ENCODE data around the gene SMG9. TPM values are rescaled to one million over a fixed set of nuclear protein-coding genes. Genes with fewer than 3 reads are reported as not detected.

The SMG9 gene
- total RNA-seq, 1 experiment from 2014 or later = 25.7 TPM

- no peaks in the 10 kb centered on the region for H3K27me3 ChIP-seq
- H3K9me3 ChIP-seq (replicated peaks) = no peaks in the 10 kb centered on the region
- no peak overlapping the region for H3K4me3 ChIP-seq
- peaks cover 5% of the 10 kb centered on the region; the same call in 1 of the 2 replicates for H3K4me1 ChIP-seq
- H3K36me3 ChIP-seq = peaks cover 29% of the 10 kb centered on the region
- H3K27ac ChIP-seq = peak overlapping the region; percentile 14; the same call in 1 of the 2 replicates
- DNase-seq = no peak
Measured at GRCh38 chr19:43752287-43752875, 2.4 kb downstream of the SMG9 start.

GRCh38 chr19:43751466-43752220, 3.1 kb downstream of the SMG9 start:
- no peaks in the 10 kb centered on the region for H3K9me3 ChIP-seq (replicated peaks)
- H3K4me3 ChIP-seq = no peak overlapping the region
- peaks cover 5% of the 10 kb centered on the region; the same call in 1 of the 2 replicates for H3K4me1 ChIP-seq
- H3K36me3 ChIP-seq = peaks cover 29% of the 10 kb centered on the region
- no peaks in the 10 kb centered on the region for H3K27me3 ChIP-seq
- DNase-seq = no peak
- H3K27ac ChIP-seq = no peak overlapping the region

GRCh38 chr19:43749898-43750297, 4.9 kb downstream of the SMG9 start:
- peaks cover 32% of the 10 kb centered on the region for H3K36me3 ChIP-seq
- H3K4me1 ChIP-seq = peaks cover 5% of the 10 kb centered on the region; the same call in 1 of the 2 replicates
- no peaks in the 10 kb centered on the region for H3K9me3 ChIP-seq (replicated peaks)
- no peak overlapping the region for H3K4me3 ChIP-seq
- no peaks in the 10 kb centered on the region for H3K27me3 ChIP-seq
- H3K27ac ChIP-seq = no peak overlapping the region
- DNase-seq = no peak

DNA sequence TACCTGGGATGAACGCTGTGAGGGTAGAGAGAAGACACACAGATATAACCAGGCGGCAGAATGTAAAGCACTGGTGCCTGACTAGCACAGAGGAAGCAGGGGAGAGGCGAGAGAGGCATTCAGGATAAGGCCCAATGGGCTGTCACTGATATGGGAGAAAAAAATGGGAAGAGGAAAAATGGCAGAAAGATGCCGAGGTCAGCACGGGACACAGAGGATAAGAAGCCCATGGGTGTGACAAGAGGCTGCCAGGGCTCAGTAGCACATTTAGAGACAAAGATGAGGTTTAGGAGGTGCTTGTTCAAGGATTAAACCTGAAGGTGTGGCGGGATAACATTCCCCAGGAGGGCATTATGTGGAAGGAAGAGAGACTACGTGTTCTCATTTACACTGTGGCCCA, 5.6 kb downstream of the SMG9 start:
- DNase-seq = no peak
- Histone ChIP-seq H3K4me3 (no peak overlapping the region), H3K4me1 (peaks cover 5% of the 10 kb centered on the region; the same call in 1 of the 2 replicates), H3K9me3 (replicated peaks) (no peaks in the 10 kb centered on the region), H3K27me3 (no peaks in the 10 kb centered on the region), H3K27ac (no peak overlapping the region), H3K36me3 (peaks cover 36% of the 10 kb centered on the region)

GRCh38 chr19:43748685-43749084, 6.1 kb downstream of the SMG9 start:
- H3K27ac ChIP-seq = no peak overlapping the region
- H3K9me3 ChIP-seq (replicated peaks) = no peaks in the 10 kb centered on the region
- H3K36me3 ChIP-seq = peaks cover 40% of the 10 kb centered on the region
- no peak for DNase-seq
- H3K4me1 ChIP-seq = peaks cover 5% of the 10 kb centered on the region; the same call in 1 of the 2 replicates
- H3K27me3 ChIP-seq = no peaks in the 10 kb centered on the region
- H3K4me3 ChIP-seq = no peak overlapping the region

DNA sequence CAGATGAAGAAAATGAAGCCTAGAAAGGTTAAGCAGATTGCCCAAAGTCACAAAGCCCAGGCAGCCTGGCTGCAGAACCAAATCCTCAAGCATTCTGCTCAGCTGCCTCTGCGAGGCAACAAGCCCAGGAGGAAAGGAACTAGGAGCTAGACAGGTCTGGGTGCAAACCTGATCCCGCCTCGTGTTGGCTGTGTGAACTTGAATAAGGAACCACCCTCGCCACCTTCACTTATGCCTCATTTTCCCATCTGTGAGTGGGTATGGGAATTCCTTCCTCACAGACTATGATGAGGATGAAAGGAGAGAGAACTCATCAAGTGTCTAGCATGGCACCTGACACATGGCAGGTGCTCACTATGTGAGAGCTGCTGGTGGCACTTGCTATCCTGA, 6.6 kb downstream of the SMG9 start:
- Histone ChIP-seq H3K27ac (no peak overlapping the region), H3K36me3 (peaks cover 41% of the 10 kb centered on the region), H3K27me3 (no peaks in the 10 kb centered on the region), H3K4me1 (peaks cover 5% of the 10 kb centered on the region; the same call in 1 of the 2 replicates), H3K4me3 (no peak overlapping the region), H3K9me3 (replicated peaks) (no peaks in the 10 kb centered on the region)
- DNase-seq = no peak

DNA sequence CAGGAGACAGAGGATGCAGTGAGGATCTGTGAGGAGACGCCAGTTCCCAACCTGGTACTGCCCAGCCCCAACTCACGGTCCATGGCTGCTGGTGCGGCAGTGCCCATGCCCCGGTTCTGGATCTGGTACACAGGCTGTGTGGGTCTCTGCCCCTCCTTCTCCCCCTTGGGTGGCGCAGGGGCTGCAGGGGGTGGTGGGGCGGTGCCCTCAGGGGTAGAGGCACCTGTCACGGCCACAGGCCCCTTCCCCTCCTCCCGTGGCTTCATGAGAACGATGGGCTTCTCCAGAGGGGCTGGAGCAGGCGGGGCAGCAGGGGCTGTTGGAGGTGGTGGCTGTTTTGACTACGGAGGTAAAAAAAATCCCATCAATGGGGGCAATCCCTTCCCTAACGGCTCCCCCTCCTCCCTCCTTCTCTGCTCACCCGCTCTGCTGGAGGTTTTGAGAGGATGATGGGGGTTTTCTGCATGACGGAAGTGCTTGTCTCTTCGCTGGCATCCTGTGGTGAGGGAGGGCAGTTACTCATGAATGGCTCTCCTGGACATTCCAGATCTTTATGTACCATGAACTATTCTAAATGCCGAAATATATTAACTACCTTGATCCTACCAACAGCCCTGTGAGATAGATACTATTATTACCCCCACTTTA, 7.1 kb downstream of the SMG9 start:
- no peak for DNase-seq
- H3K27me3 ChIP-seq = no peaks in the 10 kb centered on the region
- H3K36me3 ChIP-seq = peaks cover 41% of the 10 kb centered on the region
- H3K27ac ChIP-seq = no peak overlapping the region
- peaks cover 5% of the 10 kb centered on the region; the same call in 1 of the 2 replicates for H3K4me1 ChIP-seq
- H3K9me3 ChIP-seq (replicated peaks) = no peaks in the 10 kb centered on the region
- H3K4me3 ChIP-seq = no peak overlapping the region

DNA sequence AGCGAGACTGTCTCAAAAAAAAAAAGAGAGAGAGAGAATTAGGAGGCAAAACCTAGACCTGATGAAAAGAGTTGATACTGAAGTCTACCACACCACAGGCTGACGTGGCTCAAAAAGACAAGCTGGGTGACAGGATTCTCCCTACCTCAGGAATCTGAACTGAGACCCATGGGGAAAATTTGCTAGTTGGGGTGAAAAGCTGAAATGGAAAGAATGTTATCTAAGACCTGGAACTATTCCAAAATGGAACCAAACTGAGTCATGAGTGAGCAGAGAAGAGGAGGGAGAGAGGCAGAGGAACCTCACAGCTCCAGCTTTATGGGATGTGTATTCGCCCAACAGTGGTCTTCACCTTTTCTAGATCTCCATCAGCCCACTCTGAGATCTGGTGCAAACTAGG, 11.7 kb downstream of the SMG9 start:
- Histone ChIP-seq H3K4me3 (no peak overlapping the region), H3K27ac (no peak overlapping the region), H3K36me3 (peaks cover 27% of the 10 kb centered on the region), H3K9me3 (replicated peaks) (no peaks in the 10 kb centered on the region), H3K4me1 (no peaks in the 10 kb centered on the region), H3K27me3 (no peaks in the 10 kb centered on the region)
- DNase-seq = no peak

GRCh38 chr19:43741075-43741825, 13.5 kb downstream of the SMG9 start:
- no peak overlapping the region for H3K27ac ChIP-seq
- no peak overlapping the region for H3K4me3 ChIP-seq
- no peak for DNase-seq
- H3K36me3 ChIP-seq = peaks cover 39% of the 10 kb centered on the region
- H3K9me3 ChIP-seq (replicated peaks) = no peaks in the 10 kb centered on the region
- H3K4me1 ChIP-seq = no peaks in the 10 kb centered on the region
- H3K27me3 ChIP-seq = no peaks in the 10 kb centered on the region

DNA sequence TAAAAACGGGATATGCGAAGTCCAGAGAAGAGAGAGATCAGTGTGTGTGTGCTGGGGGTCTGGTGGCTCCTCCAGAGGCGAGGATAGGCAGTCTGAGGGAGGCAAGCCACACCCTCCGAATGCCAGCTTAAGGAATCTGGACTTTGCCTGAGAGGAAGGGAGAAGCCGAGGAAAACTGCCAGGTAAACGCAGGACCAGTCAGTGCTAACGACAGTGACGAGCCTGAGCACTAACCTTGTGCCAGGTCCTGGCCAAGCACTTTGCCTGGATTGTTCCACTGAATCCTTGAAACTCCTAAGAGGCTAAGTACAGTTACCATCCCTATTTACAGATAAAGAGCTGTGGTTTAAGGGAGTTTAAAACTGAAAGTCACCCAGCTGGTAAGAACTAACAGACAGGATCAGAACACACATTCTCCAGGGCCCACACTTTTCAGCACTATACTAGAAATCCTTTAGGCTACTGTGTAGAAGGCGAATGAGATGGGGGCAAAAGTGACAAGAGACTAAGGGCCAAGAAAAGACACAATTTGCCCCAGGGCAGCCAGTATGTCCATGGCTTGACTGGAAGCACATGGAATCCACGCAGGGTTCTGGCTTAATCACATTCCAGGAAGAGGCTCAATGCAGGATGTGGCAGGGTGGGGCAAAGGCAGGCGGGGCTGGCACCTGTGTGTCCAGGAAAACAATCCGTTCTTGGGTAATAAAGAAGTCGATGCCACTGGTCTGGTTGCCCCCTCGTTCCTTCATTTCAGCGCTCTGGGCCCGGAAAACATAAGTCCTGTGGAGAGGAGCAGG, 15.1 kb downstream of the SMG9 start:
- Histone ChIP-seq H3K27me3 (no peaks in the 10 kb centered on the region), H3K4me1 (no peaks in the 10 kb centered on the region), H3K27ac (no peak overlapping the region), H3K36me3 (peaks cover 37% of the 10 kb centered on the region), H3K9me3 (replicated peaks) (no peaks in the 10 kb centered on the region), H3K4me3 (no peak overlapping the region)
- no peak for DNase-seq

DNA sequence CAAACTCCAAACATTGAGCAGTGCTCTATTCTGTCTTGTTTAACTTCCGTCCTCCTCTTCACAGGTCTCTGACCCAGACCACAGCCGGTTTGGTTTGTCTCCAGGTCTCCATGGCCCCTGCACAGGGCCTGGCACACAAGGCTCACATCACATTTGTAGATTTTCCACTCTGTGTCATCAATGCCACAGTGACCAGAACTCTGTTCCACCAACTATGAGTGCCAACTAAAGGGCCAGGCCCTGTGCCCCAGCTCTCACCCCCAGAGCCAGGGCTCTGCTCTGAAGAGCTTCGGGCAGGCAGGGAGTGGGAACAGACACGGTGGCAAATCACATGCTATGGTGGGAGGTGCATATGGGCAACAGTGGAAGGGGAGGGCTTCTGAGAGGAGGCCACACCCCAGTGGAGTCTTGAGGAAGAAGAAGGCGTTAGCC, 16.0 kb downstream of the SMG9 start:
- Histone ChIP-seq H3K4me3 (no peak overlapping the region), H3K9me3 (replicated peaks) (no peaks in the 10 kb centered on the region), H3K27ac (no peak overlapping the region), H3K27me3 (no peaks in the 10 kb centered on the region), H3K36me3 (peaks cover 32% of the 10 kb centered on the region), H3K4me1 (peaks cover 3% of the 10 kb centered on the region; the same call in 1 of the 2 replicates)
- no peak for DNase-seq

GRCh38 chr19:43735957-43736356, 18.8 kb downstream of the SMG9 start:
- no peak overlapping the region for H3K27ac ChIP-seq
- peaks cover 34% of the 10 kb centered on the region for H3K36me3 ChIP-seq

DNA sequence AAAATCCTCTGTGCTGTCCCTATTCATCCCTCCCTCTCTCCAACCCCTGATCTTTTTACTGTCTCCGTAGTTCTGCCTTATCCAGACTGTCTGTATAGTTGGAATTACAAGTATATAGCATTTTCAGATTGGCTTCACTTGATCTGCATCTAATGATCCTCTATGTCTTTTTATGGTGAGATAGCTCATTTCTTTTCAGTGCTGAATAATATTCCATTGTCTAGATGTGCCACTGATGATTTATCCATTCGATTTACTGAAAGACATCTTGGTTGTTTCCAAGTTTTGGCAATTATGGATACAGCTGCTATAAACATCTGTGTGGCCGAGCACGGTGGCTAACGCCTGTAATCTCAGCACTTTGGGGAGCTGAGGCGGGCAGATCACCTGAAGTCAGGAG, 19.7 kb downstream of the SMG9 start:
- DNase-seq = no peak
- Histone ChIP-seq H3K4me1 (peaks cover 24% of the 10 kb centered on the region), H3K27ac (no peak overlapping the region), H3K9me3 (replicated peaks) (no peaks in the 10 kb centered on the region), H3K36me3 (peaks cover 35% of the 10 kb centered on the region), H3K27me3 (no peaks in the 10 kb centered on the region), H3K4me3 (no peak overlapping the region)

More at GRCh38 chr19:43735957-43736356, 18.8 kb downstream of the SMG9 start:
- no peak for DNase-seq
- H3K27me3 ChIP-seq = no peaks in the 10 kb centered on the region
- H3K4me3 ChIP-seq = no peak overlapping the region
- peaks cover 23% of the 10 kb centered on the region for H3K4me1 ChIP-seq
- H3K9me3 ChIP-seq (replicated peaks) = no peaks in the 10 kb centered on the region

GRCh38 chr19:43731846-43732245, 22.9 kb downstream of the SMG9 start:
- H3K4me1 ChIP-seq = peaks cover 24% of the 10 kb centered on the region
- H3K27ac ChIP-seq = peak overlapping the region; percentile 53
- H3K9me3 ChIP-seq (replicated peaks) = no peaks in the 10 kb centered on the region
- no peak overlapping the region for H3K4me3 ChIP-seq
- peaks cover 19% of the 10 kb centered on the region for H3K36me3 ChIP-seq
- H3K27me3 ChIP-seq = no peaks in the 10 kb centered on the region
- DNase-seq = peak; percentile 79 to 91
